HCT116 (cell line): ENCODE results near the gene MINDY4B.
"Not testable (repeated sequence)": the region's sequence is repeated elsewhere in the genome, so short reads cannot be mapped to it uniquely, and the experiment has no call there.

Source experiments
- CEBPB ChIP-seq: IDR thresholded peaks from 2 replicates; pipeline ENCODE4 v1.6.1; 2012; ENCODE audit warnings: low read depth
- CTCF ChIP-seq, 3 experiments: fragments of 200-600 bp in 1 of 3; sonication (generic) in 1 of 3; IDR thresholded peaks in 2 of 3; conservative IDR thresholded peaks in 1 of 3; 2 replicates each; pipeline ENCODE4 v1.5.1; 2012 to 2017; ENCODE audit warnings: low read depth in 2 of 3, low read length in 2 of 3, antibody characterized with exemption in 1 of 3, borderline replicate concordance in 1 of 3, control low read depth in 1 of 3, mild to moderate bottlenecking in 1 of 3, mixed read lengths in 1 of 3, mixed run types in 1 of 3, moderate library complexity in 1 of 3; ENCODE audit not compliant: insufficient read depth in 1 of 3
- EGR1 ChIP-seq: IDR thresholded peaks from 2 replicates; pipeline ENCODE4 v1.6.1; 2012; ENCODE audit warnings: low read depth
- ELF1 ChIP-seq: IDR thresholded peaks from 2 replicates; pipeline ENCODE4 v1.6.1; 2012; ENCODE audit warnings: low read depth, borderline replicate concordance
- EZH2 ChIP-seq: fragments of 200-600 bp; sonication (generic); IDR thresholded peaks from 2 replicates; pipeline ENCODE4 v1.6.1; 2017; ENCODE audit warnings: antibody characterized with exemption, mixed run types
- EZH2phosphoT487 ChIP-seq: fragments of 200-600 bp; IDR thresholded peaks from 2 replicates; pipeline ENCODE4 v1.6.1; 2018; ENCODE audit warnings: antibody characterized with exemption, borderline replicate concordance
- JUND ChIP-seq: IDR thresholded peaks from 2 replicates; pipeline ENCODE4 v1.6.1; 2012
- MAX ChIP-seq: IDR thresholded peaks from 2 replicates; pipeline ENCODE4 v1.6.1; 2012
- POLR2A ChIP-seq: IDR thresholded peaks from 2 replicates; pipeline ENCODE4 v1.7.0; 2011; ENCODE audit warnings: borderline replicate concordance; ENCODE audit not compliant: insufficient read depth, insufficient read length; ENCODE audit errors: extremely low read depth
- POLR2AphosphoS5 ChIP-seq: IDR thresholded peaks from 2 replicates; pipeline ENCODE4 v1.6.1; 2011; ENCODE audit warnings: mild to moderate bottlenecking, low read depth, low read length, moderate library complexity
- RAD21 ChIP-seq: IDR thresholded peaks from 2 replicates; pipeline ENCODE4 v1.6.1; 2012; ENCODE audit warnings: low read depth, mild to moderate bottlenecking
- REST ChIP-seq: IDR thresholded peaks from 2 replicates; pipeline ENCODE4 v1.6.1; 2012; ENCODE audit warnings: low read depth
- SP1 ChIP-seq: IDR thresholded peaks from 2 replicates; pipeline ENCODE4 v1.6.1; 2012; ENCODE audit warnings: low read depth
- YY1 ChIP-seq: IDR thresholded peaks from 2 replicates; pipeline ENCODE4 v1.6.1; 2011; ENCODE audit warnings: low read length, low read depth, moderate library complexity, mild to moderate bottlenecking; ENCODE audit not compliant: insufficient replicate concordance; ENCODE audit errors: extremely low read depth

GRCh38 chr3:150863921-150864320, 41.3 kb downstream of the MINDY4B start:
- not testable (repeated sequence) for TF ChIP-seq EZH2phosphoT487; CTCF (IDR thresholded peaks at IDR 0.05 in 2 of 3, conservative IDR thresholded peaks at IDR 0.05 in 1 of 3; ENCODE audit: borderline replicate concordance in 1 of 3, insufficient read depth in 1 of 3, low read depth in 2 of 3, low read length in 2 of 3); CEBPB; RAD21; POLR2AphosphoS5; POLR2A; REST; ELF1; JUND; EZH2; YY1; SP1; EGR1; MAX
